ENCODE data around the gene MYBPC2.

Gene MYBPC2

GRCh38 chr19:50481351-50482149 is 48.9 kb downstream of the MYBPC2 start:
- TF ChIP-seq TAF1 (IDR thresholded peaks at IDR 0.05; ENCODE audit: borderline replicate concordance, insufficient read depth, low read length) = no peak
- no peak for TF ChIP-seq SIN3A (IDR thresholded peaks at IDR 0.05; ENCODE audit: borderline replicate concordance, insufficient read depth, low read length)
- TF ChIP-seq POLR2AphosphoS5 (IDR thresholded peaks at IDR 0.05; ENCODE audit: low read depth, low read length) = no peak
- no peak for TF ChIP-seq FOXP2 (optimal IDR thresholded peaks at IDR 0.05; ENCODE audit: borderline replicate concordance, extremely low read depth, extremely low read length, insufficient read depth)
- no peak for TF ChIP-seq REST (IDR thresholded peaks at IDR 0.05; ENCODE audit: insufficient read depth in 1 of 2, low read depth in 2 of 2, low read length in 2 of 2)

- TF ChIP-seq REST (IDR thresholded peaks at IDR 0.05; ENCODE audit: insufficient read depth in 1 of 2, low read depth in 2 of 2, low read length in 2 of 2) = no peak
- no peak for TF ChIP-seq SIN3A (IDR thresholded peaks at IDR 0.05; ENCODE audit: borderline replicate concordance, insufficient read depth, low read length)
- TF ChIP-seq POLR2AphosphoS5 (IDR thresholded peaks at IDR 0.05; ENCODE audit: low read depth, low read length) = no peak
Observed at GRCh38 chr19:50482271-50482855, 49.7 kb downstream of the MYBPC2 start.

GRCh38 chr19:50482916-50483315 is 50.2 kb downstream of the MYBPC2 start:
- TF ChIP-seq SIN3A (IDR thresholded peaks at IDR 0.05; ENCODE audit: borderline replicate concordance, insufficient read depth, low read length) = no peak

- TF ChIP-seq SIN3A (IDR thresholded peaks at IDR 0.05; ENCODE audit: borderline replicate concordance, insufficient read depth, low read length) (no peak), TAF1 (IDR thresholded peaks at IDR 0.05; ENCODE audit: borderline replicate concordance, insufficient read depth, low read length) (no peak), FOXP2 (optimal IDR thresholded peaks at IDR 0.05; ENCODE audit: borderline replicate concordance, extremely low read depth, extremely low read length, insufficient read depth) (no peak), REST (IDR thresholded peaks at IDR 0.05; ENCODE audit: insufficient read depth in 1 of 2, low read depth in 2 of 2, low read length in 2 of 2) (no peak), POLR2AphosphoS5 (IDR thresholded peaks at IDR 0.05; ENCODE audit: low read depth, low read length) (no peak)
Observed at GRCh38 chr19:50485284-50485955, 52.7 kb downstream of the MYBPC2 start.

GRCh38 chr19:50486823-50487515 is 54.3 kb downstream of the MYBPC2 start:
- TF ChIP-seq TAF1 (IDR thresholded peaks at IDR 0.05; ENCODE audit: borderline replicate concordance, insufficient read depth, low read length) = no peak
- no peak for TF ChIP-seq FOXP2 (optimal IDR thresholded peaks at IDR 0.05; ENCODE audit: borderline replicate concordance, extremely low read depth, extremely low read length, insufficient read depth)
- no peak for TF ChIP-seq REST (IDR thresholded peaks at IDR 0.05; ENCODE audit: insufficient read depth in 1 of 2, low read depth in 2 of 2, low read length in 2 of 2)
- TF ChIP-seq SIN3A (IDR thresholded peaks at IDR 0.05; ENCODE audit: borderline replicate concordance, insufficient read depth, low read length) = no peak
- no peak for TF ChIP-seq POLR2AphosphoS5 (IDR thresholded peaks at IDR 0.05; ENCODE audit: low read depth, low read length)
